A549 (cell line): ENCODE measurements around the gene CSNK1D. TPM values are rescaled to one million over a fixed set of nuclear protein-coding genes. Genes with fewer than 3 reads are reported as not detected.

Experiments used
- ATAC-seq, 2 experiments: fragments of 200-7000 bp in 1 of 2; fragments of >200 bp in 1 of 2; cut with Nextera tagmentation in 1 of 2; cut with Tn5 transposase in 1 of 2; 3 replicates each; pipeline versions ENCODE4 v1.8.0 to v1.9.1; 2018 to 2020; ENCODE audit warnings: mild to moderate bottlenecking in 1 of 2, moderate library complexity in 1 of 2
- CTCF ChIA-PET: fragments of 300-600 bp; sonication (Branson Sonifier 250); formaldehyde crosslinking; extraction: SDS; loops from one replicate; lab custom pipeline; 2021; ENCODE audit warnings: antibody characterized with exemption, inconsistent platforms; lab: Yijun Ruan, JAX
- POLR2A ChIA-PET: fragments of 350-600 bp; formaldehyde crosslinking; extraction: SDS; loops from one replicate; lab custom pipeline; 2021; ENCODE audit warnings: antibody characterized with exemption, inconsistent platforms; lab: Yijun Ruan, JAX
- DNase-seq, 2 experiments: peaks; one replicate each; pipeline versions ENCODE4 v3.0.0 to v3.0.0-alpha.2; 2011 to 2016; ENCODE audit warnings: low read depth in 1 of 2, low spot score in 1 of 2
- FAIRE-seq: peaks from 2 replicates; lab custom pipeline; 2011; peaks lifted over from hg19 to GRCh38; lab: Jason Lieb, UNC
- H3K27ac ChIP-seq, 2 experiments: fragments of >200 bp; sonication (Bioruptor Twin); formaldehyde crosslinking; 3 replicates each; pipeline ENCODE4 v1.5.1; 2016 to 2017
- H3K4me1 ChIP-seq: fragments of >200 bp; sonication (Bioruptor Twin); formaldehyde crosslinking; 3 replicates; pipeline ENCODE4 v1.6.1; 2016
- H3K4me2 ChIP-seq: fragments of >200 bp; sonication (Bioruptor Twin); formaldehyde crosslinking; 3 replicates; pipeline ENCODE4 v1.6.1; 2016
- H3K4me3 ChIP-seq: fragments of >200 bp; sonication (Bioruptor Twin); formaldehyde crosslinking; 3 replicates; pipeline ENCODE4 v1.5.1; 2016
- H3K9me3 ChIP-seq: fragments of >200 bp; sonication (Bioruptor Twin); formaldehyde crosslinking; 3 replicates; pipeline ENCODE4 v1.6.1; 2016
- CBX8 ChIP-seq: fragments of 200-600 bp; sonication (generic); IDR thresholded peaks from 2 replicates; pipeline ENCODE4 v1.6.1; 2016
- E2F6 ChIP-seq: IDR thresholded peaks from 2 replicates; pipeline ENCODE4 v1.6.1; 2012; ENCODE audit warnings: low read depth, borderline replicate concordance
- EHMT2 ChIP-seq: fragments of 200-600 bp; sonication (generic); IDR thresholded peaks from 2 replicates; pipeline ENCODE4 v1.6.1; 2016; ENCODE audit warnings: antibody characterized with exemption, low read depth, mild to moderate bottlenecking, moderate library complexity
- HDAC2 ChIP-seq: fragments of 200-600 bp; sonication (generic); IDR thresholded peaks from 2 replicates; pipeline ENCODE4 v1.6.1; 2016
- HEYL ChIP-seq: fragments of 250-450 bp; sonication (Bioruptor Pico); IDR thresholded peaks from 2 replicates; pipeline ENCODE4 v1.8.0; 2021; ENCODE audit warnings: mild to moderate bottlenecking, moderate library complexity
- JUN ChIP-seq, 2 experiments: fragments of >200 bp; sonication (Bioruptor Twin); formaldehyde crosslinking; IDR thresholded peaks; 2 replicates in 1 of 2; 3 replicates in 1 of 2; pipeline ENCODE4 v1.6.1; 2016 to 2017
- PHF8 ChIP-seq: fragments of 200-600 bp; sonication (generic); IDR thresholded peaks from 2 replicates; pipeline ENCODE4 v1.6.1; 2016; ENCODE audit warnings: low read depth, mild to moderate bottlenecking, antibody characterized with exemption, moderate library complexity, borderline replicate concordance
- POLR2AphosphoS2 ChIP-seq: conservative IDR thresholded peaks from 2 replicates; pipeline ENCODE4 v1.6.1; 2012; ENCODE audit warnings: low read length, improper control_type of control experiment, inconsistent platforms
- RNF2 ChIP-seq: fragments of 200-600 bp; sonication (generic); IDR thresholded peaks from 2 replicates; pipeline ENCODE4 v1.6.1; 2016; ENCODE audit warnings: low read depth, mild to moderate bottlenecking, antibody characterized with exemption, moderate library complexity, borderline replicate concordance
- TFCP2L1 ChIP-seq: fragments of 250-450 bp; sonication (Bioruptor Pico); IDR thresholded peaks from 2 replicates; pipeline ENCODE4 v1.5.0; 2021; ENCODE audit warnings: mild to moderate bottlenecking
- USF2 ChIP-seq: fragments of 450-650 bp; IDR thresholded peaks from 2 replicates; pipeline ENCODE4 v1.6.1; 2014; ENCODE audit warnings: antibody characterized with exemption
- ZC3H11A ChIP-seq: fragments of 450-650 bp; IDR thresholded peaks from 2 replicates; pipeline ENCODE4 v1.6.1; 2014; ENCODE audit warnings: antibody characterized with exemption, mild to moderate bottlenecking
- ZFP36 ChIP-seq: fragments of 450-650 bp; IDR thresholded peaks from 2 replicates; pipeline ENCODE4 v1.6.1; 2014; ENCODE audit warnings: borderline replicate concordance; ENCODE audit not compliant: partially characterized antibody
- WGBS: methylation state at CpG from one replicate; pipeline ENCODE4 v1.1.6; 2017; ENCODE audit errors: missing lambda C conversion rate; 5-methylcytosine and 5-hydroxymethylcytosine counted together
- polyA plus RNA-seq, 4 experiments: library from polyadenylated mRNA; depleted of rRNA in 3 of 4; stranded (reverse); fragments of >200 nt; fragmentation: RNase III in 1 of 4; extraction: RNeasy Plus Mini Kit Qiagen cat#74134 plus additional on column Dnase treatment in 1 of 4; gene quantifications; 2 replicates in 3 of 4; 3 replicates in 1 of 4; pipeline ENCODE4 v1.2.3, GENCODE V29; 2011 to 2017
- TF ChIP-seq, protein P1 (sequence below): fragments of 150-350 bp; IDR thresholded peaks from 2 replicates; pipeline ENCODE4 v1.6.1; 2014; ENCODE audit warnings: low read depth, mild to moderate bottlenecking, low read length
- TF ChIP-seq, protein P2 (sequence below): IDR thresholded peaks from 2 replicates; pipeline ENCODE4 v1.6.1; 2012

The CSNK1D gene
- polyA plus RNA-seq, 2 of the 4 experiments (the other 2 are of a cell fraction): 130 to 163 TPM

- TF ChIP-seq, protein P1, sequence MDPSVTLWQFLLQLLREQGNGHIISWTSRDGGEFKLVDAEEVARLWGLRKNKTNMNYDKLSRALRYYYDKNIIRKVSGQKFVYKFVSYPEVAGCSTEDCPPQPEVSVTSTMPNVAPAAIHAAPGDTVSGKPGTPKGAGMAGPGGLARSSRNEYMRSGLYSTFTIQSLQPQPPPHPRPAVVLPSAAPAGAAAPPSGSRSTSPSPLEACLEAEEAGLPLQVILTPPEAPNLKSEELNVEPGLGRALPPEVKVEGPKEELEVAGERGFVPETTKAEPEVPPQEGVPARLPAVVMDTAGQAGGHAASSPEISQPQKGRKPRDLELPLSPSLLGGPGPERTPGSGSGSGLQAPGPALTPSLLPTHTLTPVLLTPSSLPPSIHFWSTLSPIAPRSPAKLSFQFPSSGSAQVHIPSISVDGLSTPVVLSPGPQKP: no peak
These were observed 31.4 kb downstream of the CSNK1D start (continued) for GRCh38 chr17:82241926-82242697.

- Histone ChIP-seq H3K27ac (peak overlapping the region; percentile 76 to 84), H3K4me2 (peak overlapping the region; percentile 42), H3K9me3 (no peaks in the 10 kb centered on the region), H3K4me1 (peaks cover 82% of the 10 kb centered on the region), H3K4me3 (no peak overlapping the region)
- ChIA-PET POLR2A (interaction anchor here (1.1 to 3.2 kb wide), 5 partner anchors 10 to 51 kb away, joined by 3 to 24 read pairs (median 5); partner anchors contain the start of gene CSNK1D), CTCF (interaction anchor here (1.0 to 17.6 kb wide), 18 partner anchors 9 to 172 kb away, joined by 3 to 289 read pairs (median 5); partner anchors contain the start of genes SECTM1 and SLC16A3)
- ATAC-seq (peak; percentile 21 to 34; a peak in 5 of 6 replicates), FAIRE-seq (no peak), DNase-seq (peak in 1 of 2 experiments; percentile 74)
- 53% methylated on average over 23 of the region's 27 CpGs for WGBS
- TF ChIP-seq ZFP36: no peak
- TF ChIP-seq USF2: peak; percentile 71
- peak in 1 of 2 experiments; percentile 25; a peak in 3 of 5 replicates for TF ChIP-seq JUN (IDR thresholded peaks at IDR 0.05)
- peak; percentile 43; the same call in 1 of the 2 replicates for TF ChIP-seq TFCP2L1 (CRISPR knock-in tag)
- TF ChIP-seq POLR2AphosphoS2: 0 out of 2 replicates have a peak, but pooled peaks have one; percentile 79
- TF ChIP-seq, protein P2, sequence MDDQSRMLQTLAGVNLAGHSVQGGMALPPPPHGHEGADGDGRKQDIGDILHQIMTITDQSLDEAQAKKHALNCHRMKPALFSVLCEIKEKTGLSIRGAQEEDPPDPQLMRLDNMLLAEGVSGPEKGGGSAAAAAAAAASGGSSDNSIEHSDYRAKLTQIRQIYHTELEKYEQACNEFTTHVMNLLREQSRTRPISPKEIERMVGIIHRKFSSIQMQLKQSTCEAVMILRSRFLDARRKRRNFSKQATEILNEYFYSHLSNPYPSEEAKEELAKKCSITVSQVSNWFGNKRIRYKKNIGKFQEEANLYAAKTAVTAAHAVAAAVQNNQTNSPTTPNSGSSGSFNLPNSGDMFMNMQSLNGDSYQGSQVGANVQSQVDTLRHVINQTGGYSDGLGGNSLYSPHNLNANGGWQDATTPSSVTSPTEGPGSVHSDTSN: no peak; the same call in 1 of the 2 replicates
These were observed 32.1 kb downstream of the CSNK1D start for GRCh38 chr17:82241183-82241925.

- DNase-seq: no peak
- peak; percentile 75; the same call in 1 of the 2 replicates for TF ChIP-seq POLR2AphosphoS2
- no peak for TF ChIP-seq E2F6
- TF ChIP-seq RNF2: no peak
- TF ChIP-seq HDAC2: no peak
- no peak for TF ChIP-seq CBX8
- TF ChIP-seq HEYL (CRISPR knock-in tag): no peak
- TF ChIP-seq ZC3H11A: no peak
- no peak for TF ChIP-seq PHF8
- no peak for TF ChIP-seq EHMT2
- H3K4me1 ChIP-seq: peaks cover 82% of the 10 kb centered on the region
- no peak for ATAC-seq
- peak overlapping the region; percentile 76 to 84 for H3K27ac ChIP-seq
- no peaks in the 10 kb centered on the region for H3K9me3 ChIP-seq
- WGBS: 83% methylated on average over 17 of the region's 20 CpGs
- ChIA-PET CTCF (interaction anchor here (0.8 to 17.6 kb wide), 11 partner anchors 8 to 210 kb away, joined by 3 to 289 read pairs (median 6); partner anchors contain the start of gene SECTM1), POLR2A (interaction anchor here (1.1 to 3.2 kb wide), 3 partner anchors 27 to 52 kb away, joined by 3 to 24 read pairs (median 5); partner anchors contain the start of gene CSNK1D)
- no peak overlapping the region for H3K4me3 ChIP-seq
- no peak for FAIRE-seq
- H3K4me2 ChIP-seq: peak overlapping the region; percentile 42
These were observed 32.9 kb downstream of the CSNK1D start for GRCh38 chr17:82240506-82241182.
